IMR-90 (cell line): ENCODE data around the gene RND3. TPM values are rescaled to one million over a fixed set of nuclear protein-coding genes. Genes with fewer than 3 reads are reported as not detected.

Source experiments
- ATAC-seq: fragments of 200-7000 bp; cut with Tn5 transposase; 2 replicates; pipeline ENCODE4 v1.9.1; 2020; ENCODE audit warnings: low read depth, mild to moderate bottlenecking, moderate library complexity
- BruUV-seq: library from RNA; stranded (reverse); fragments of 400-500 nt; replicated peaks from 2 replicates; lab custom pipeline; 2021; lab: Mats Ljungman, UMichigan
- CTCF ChIA-PET: fragments of 300-600 bp; formaldehyde crosslinking; extraction: SDS; loops from one replicate; lab custom pipeline; 2021; ENCODE audit warnings: antibody characterized with exemption; lab: Yijun Ruan, JAX
- POLR2A ChIA-PET: fragments of 300-600 bp; sonication (Branson Sonifier 250); formaldehyde crosslinking; loops from one replicate; lab custom pipeline; 2022; ENCODE audit warnings: antibody characterized with exemption; ENCODE audit not compliant: unreplicated experiment; lab: Charles Lee
- DNase-seq: peaks from one replicate; pipeline ENCODE4 v3.0.0; 2013
- H2AFZ ChIP-seq: replicated peaks from 2 replicates; pipeline ENCODE3; 2013; ENCODE audit warnings: low read length, mild to moderate bottlenecking; ENCODE audit not compliant: poor library complexity
- H2AK5ac ChIP-seq: 2 replicates; pipeline ENCODE4 v1.6.1; 2013; ENCODE audit warnings: low read depth, low read length, inconsistent platforms
- H2AK9ac ChIP-seq: replicated peaks from 2 replicates; pipeline ENCODE3; 2013; ENCODE audit warnings: mild to moderate bottlenecking, low read depth, low read length, moderate library complexity; ENCODE audit not compliant: poor library complexity
- H2BK120ac ChIP-seq: 2 replicates; pipeline ENCODE4 v1.6.1; 2013; ENCODE audit warnings: low read depth, low read length, inconsistent platforms
- H2BK15ac ChIP-seq: 3 replicates; pipeline ENCODE4 v1.6.1; 2013; ENCODE audit warnings: low read depth, low read length, inconsistent platforms
- H2BK20ac ChIP-seq: 2 replicates; pipeline ENCODE4 v1.6.1; 2013; ENCODE audit warnings: low read depth, mild to moderate bottlenecking, inconsistent platforms, low read length, moderate library complexity
- H2BK5ac ChIP-seq: 2 replicates; pipeline ENCODE4 v1.6.1; 2013; ENCODE audit warnings: mild to moderate bottlenecking, low read depth, low read length, inconsistent platforms; ENCODE audit not compliant: poor library complexity, severe bottlenecking
- H3K14ac ChIP-seq: replicated peaks from 2 replicates; pipeline ENCODE4 v1.6.1; 2013; ENCODE audit warnings: low read depth, low read length, inconsistent platforms
- H3K18ac ChIP-seq: 2 replicates; pipeline ENCODE4 v1.6.1; 2013; ENCODE audit warnings: low read depth, low read length, control low read depth
- H3K23ac ChIP-seq: 2 replicates; pipeline ENCODE4 v1.6.1; 2013; ENCODE audit warnings: low read depth, low read length, inconsistent platforms
- H3K27ac ChIP-seq: 2 replicates; pipeline ENCODE4 v1.5.1; 2013; ENCODE audit warnings: mild to moderate bottlenecking, control low read depth, low read length; ENCODE audit not compliant: insufficient read depth
- H3K27me3 ChIP-seq: 2 replicates; pipeline ENCODE4 v1.6.1; 2013; ENCODE audit warnings: low read length; ENCODE audit not compliant: control insufficient read depth, insufficient read depth
- H3K36me3 ChIP-seq: 2 replicates; pipeline ENCODE4 v1.6.1; 2013; ENCODE audit warnings: low read length, mixed read lengths; ENCODE audit not compliant: control insufficient read depth, insufficient read depth
- H3K4ac ChIP-seq: 2 replicates; pipeline ENCODE4 v1.6.1; 2013; ENCODE audit warnings: low read depth, low read length, inconsistent platforms
- H3K4me1 ChIP-seq: 2 replicates; pipeline ENCODE4 v1.6.1; 2013; ENCODE audit warnings: low read length, mixed read lengths; ENCODE audit not compliant: control insufficient read depth, insufficient read depth
- H3K4me2 ChIP-seq: 2 replicates; pipeline ENCODE4 v1.6.1; 2013; ENCODE audit warnings: low read depth, mild to moderate bottlenecking, control low read depth, low read length, moderate library complexity
- H3K4me3 ChIP-seq: 2 replicates; pipeline ENCODE4 v1.5.1; 2013; ENCODE audit warnings: low read depth, mild to moderate bottlenecking, control low read depth, low read length, moderate library complexity; ENCODE audit not compliant: insufficient read depth
- H3K56ac ChIP-seq: 2 replicates; pipeline ENCODE4 v1.6.1; 2013; ENCODE audit warnings: low read length, inconsistent platforms; ENCODE audit not compliant: insufficient read depth; ENCODE audit errors: extremely low read depth
- H3K79me1 ChIP-seq, 2 experiments: 2 replicates each; pipeline ENCODE4 v1.6.1; 2013; ENCODE audit warnings: low read length in 2 of 2, inconsistent platforms in 1 of 2, low read depth in 1 of 2
- H3K9ac ChIP-seq: 2 replicates; pipeline ENCODE4 v1.6.1; 2013; ENCODE audit warnings: low read depth, low read length, control low read depth
- H3K9me1 ChIP-seq: 2 replicates; pipeline ENCODE4 v1.6.1; 2013; ENCODE audit warnings: low read length, inconsistent platforms; ENCODE audit not compliant: insufficient read depth
- H3K9me3 ChIP-seq: 2 replicates; pipeline ENCODE4 v1.6.1; 2013; ENCODE audit warnings: low read length; ENCODE audit not compliant: control insufficient read depth, insufficient read depth
- H4K20me1 ChIP-seq: 2 replicates; pipeline ENCODE4 v1.6.1; 2013; ENCODE audit warnings: low read length, inconsistent platforms; ENCODE audit not compliant: insufficient read depth
- H4K5ac ChIP-seq: 2 replicates; pipeline ENCODE4 v1.6.1; 2013; ENCODE audit warnings: mild to moderate bottlenecking, low read depth, low read length, control low read depth
- H4K8ac ChIP-seq, 2 experiments: 2 replicates each; pipeline ENCODE4 v1.6.1; 2013; ENCODE audit warnings: low read depth in 2 of 2, low read length in 2 of 2, control low read depth in 1 of 2, inconsistent platforms in 1 of 2
- H4K91ac ChIP-seq: 2 replicates; pipeline ENCODE4 v1.6.1; 2013; ENCODE audit warnings: low read depth, low read length, inconsistent platforms; ENCODE audit not compliant: insufficient read depth
- BHLHE40 ChIP-seq: fragments of 150-350 bp; IDR thresholded peaks from 2 replicates; pipeline ENCODE4 v1.6.1; 2016; ENCODE audit warnings: mild to moderate bottlenecking, low read depth, low read length
- CEBPB ChIP-seq: IDR thresholded peaks from 2 replicates; pipeline ENCODE4 v1.6.1; 2012; ENCODE audit warnings: low read depth, low read length, improper control_type of control experiment
- CHD1 ChIP-seq: IDR thresholded peaks from 2 replicates; pipeline ENCODE4 v1.6.1; 2012; ENCODE audit warnings: low read depth, low read length, improper control_type of control experiment
- FOS ChIP-seq: fragments of 150-350 bp; IDR thresholded peaks from 2 replicates; pipeline ENCODE4 v1.6.1; 2016; ENCODE audit warnings: low read depth, low read length
- MAFK ChIP-seq: IDR thresholded peaks from 2 replicates; pipeline ENCODE4 v1.6.1; 2012; ENCODE audit warnings: low read depth, low read length, improper control_type of control experiment
- MAZ ChIP-seq: IDR thresholded peaks from 2 replicates; pipeline ENCODE4 v1.6.1; 2012; ENCODE audit warnings: low read depth, mild to moderate bottlenecking, low read length, improper control_type of control experiment, moderate library complexity, borderline replicate concordance
- MXI1 ChIP-seq: IDR thresholded peaks from 2 replicates; pipeline ENCODE4 v1.6.1; 2012; ENCODE audit warnings: low read depth, mild to moderate bottlenecking, low read length, moderate library complexity, borderline replicate concordance
- NFE2L2 ChIP-seq: fragments of 150-350 bp; IDR thresholded peaks from 2 replicates; pipeline ENCODE4 v1.6.1; 2016; ENCODE audit warnings: low read depth, mild to moderate bottlenecking, low read length
- POLR2A ChIP-seq: IDR thresholded peaks from 2 replicates; pipeline ENCODE4 v1.6.1; 2012; ENCODE audit warnings: mild to moderate bottlenecking, low read depth, low read length
- RAD21 ChIP-seq: IDR thresholded peaks from 2 replicates; pipeline ENCODE4 v1.6.1; 2012; ENCODE audit warnings: low read length, improper control_type of control experiment
- RCOR1 ChIP-seq: IDR thresholded peaks from 2 replicates; pipeline ENCODE4 v1.6.1; 2012; ENCODE audit warnings: mild to moderate bottlenecking, low read length, improper control_type of control experiment; ENCODE audit not compliant: insufficient replicate concordance
- RFX5 ChIP-seq: IDR thresholded peaks from 2 replicates; pipeline ENCODE4 v1.8.0; 2012; ENCODE audit warnings: low read depth, mild to moderate bottlenecking, low read length, moderate library complexity
- SMC3 ChIP-seq: fragments of 150-350 bp; IDR thresholded peaks from 2 replicates; pipeline ENCODE4 v1.6.1; 2016; ENCODE audit warnings: low read depth, mild to moderate bottlenecking, antibody characterized with exemption, low read length, moderate library complexity
- WGBS, 2 experiments: methylation state at CpG; one replicate each; pipeline versions ENCODE4 v1.1.5 to v1.1.7; 2013; ENCODE audit warnings: missing lambda C conversion rate in 2 of 2; ENCODE audit not compliant: insufficient read length in 1 of 2; ENCODE audit errors: extremely low coverage in 2 of 2; 5-methylcytosine and 5-hydroxymethylcytosine counted together
- dilution Hi-C: fragments of 300-500 bp; cut with HindIII; formaldehyde crosslinking; loops from one replicate; pipeline ENCODE4 v1.14.3; 2018; ENCODE audit warnings: low sequenced_read_pairs; ENCODE audit not compliant: unreplicated experiment
- in situ Hi-C: fragments of 300-500 bp; cut with MboI; formaldehyde crosslinking; loops from 3 replicates; pipeline ENCODE4 v1.14.3; 2019; ENCODE audit warnings: low sequenced_read_pairs, inconsistent platforms, mixed read lengths
- intact Hi-C: fragments of 100-400 bp; cut with micrococcal nuclease; formaldehyde crosslinking; loops from 2 replicates; pipeline ENCODE4 v1.10.0; 2022
- polyA plus RNA-seq, 3 experiments: library from polyadenylated mRNA; depleted of rRNA; stranded (reverse); fragments of >200 nt; gene quantifications; 2 replicates each; pipeline ENCODE4 v1.2.3, GENCODE V29; 2012; ENCODE audit warnings: low replicate concordance in 1 of 3
- total RNA-seq: library from RNA; depleted of rRNA; stranded (reverse); fragments of >200 nt; gene quantifications from 2 replicates; pipeline ENCODE4 v1.2.3, GENCODE V29; 2012
- TF ChIP-seq, protein P1 (sequence below): conservative IDR thresholded peaks from 2 replicates; pipeline ENCODE4 v1.5.1; 2012; ENCODE audit warnings: mild to moderate bottlenecking, low read depth, low read length, improper control_type of control experiment
- TF ChIP-seq, protein P2 (sequence below): fragments of 150-350 bp; IDR thresholded peaks from 2 replicates; pipeline ENCODE4 v1.6.1; 2017; ENCODE audit warnings: mild to moderate bottlenecking, antibody characterized with exemption, low read length, low read depth
- TF ChIP-seq, protein P3 (sequence below): fragments of 150-350 bp; IDR thresholded peaks from 2 replicates; pipeline ENCODE4 v1.6.1; 2016; ENCODE audit warnings: low read depth, mild to moderate bottlenecking, low read length, moderate library complexity, borderline replicate concordance

The RND3 gene
- total and polyA plus RNA-seq, 2 of the 4 experiments (the other 2 are of a cell fraction), result 111 to 449 TPM

DNA sequence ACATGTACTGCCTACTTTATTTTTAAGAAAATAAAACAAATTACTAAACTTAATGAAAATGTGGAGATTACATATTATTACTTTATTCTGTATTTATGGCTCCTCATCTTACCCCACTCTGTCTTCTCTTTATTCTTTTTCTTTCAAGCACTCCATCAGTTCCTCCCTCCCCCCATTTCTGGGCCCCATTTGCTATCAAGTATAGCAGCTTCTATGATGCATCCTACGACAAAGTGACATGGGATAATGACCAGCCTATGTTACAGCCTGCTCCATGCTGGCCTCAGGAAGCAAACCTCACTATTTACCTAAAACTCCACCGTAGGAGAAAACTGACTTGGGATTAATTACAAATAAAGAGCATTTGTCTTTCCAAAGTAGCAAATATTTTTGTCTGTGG lies 58.8 kb downstream of the RND3 start:
- Histone ChIP-seq H3K4me3 (no peak overlapping the region), H3K4me2 (no peak overlapping the region), H3K14ac (0 out of 2 replicates have a peak overlapping the region, but pooled peaks have one; percentile 28), H4K8ac (no peak overlapping the region), H2BK120ac (no peak overlapping the region), H4K20me1 (no peaks in the 10 kb centered on the region), H3K4ac (no peak overlapping the region), H3K27me3 (no peaks in the 10 kb centered on the region), H2AK5ac (no peak overlapping the region), H3K18ac (no peak overlapping the region), H4K91ac (no peak overlapping the region), H2AFZ (no peak overlapping the region), H3K23ac (no peak overlapping the region), H3K9ac (no peak overlapping the region), H2BK5ac (no peak overlapping the region), H3K27ac (no peak overlapping the region), H2BK15ac (no peak overlapping the region), H3K9me1 (peaks cover 7% of the 10 kb centered on the region; the same call in 1 of the 2 replicates), H4K5ac (no peak overlapping the region), H3K36me3 (no peaks in the 10 kb centered on the region), H3K9me3 (no peaks in the 10 kb centered on the region), H2BK20ac (no peak overlapping the region), H3K79me1 (peaks cover 0 to 12% of the 10 kb centered on the region in 2 experiments; a peak in 1 of 4 replicates), H3K4me1 (peaks cover 9% of the 10 kb centered on the region), H2AK9ac (no peak overlapping the region), H3K56ac (no peak overlapping the region)
- dilution Hi-C loops (no loop called here), intact Hi-C loops (no loop called here), in situ Hi-C loops (no loop called here)
- ChIA-PET CTCF (interaction anchor here (0.5 kb wide), 1 partner anchor 146 kb away, joined by 7 read pairs; no protein-coding TSS in a partner anchor), POLR2A (no interaction called here)
- ATAC-seq (no peak), DNase-seq (no peak)
- TF ChIP-seq POLR2A (no peak), CEBPB (no peak), CHD1 (no peak), RAD21 (no peak), NFE2L2 (no peak), MXI1 (no peak), MAFK (no peak), FOS (no peak), MAZ (no peak), BHLHE40 (no peak), RCOR1 (no peak), SMC3 (no peak), RFX5 (no peak)
- TF ChIP-seq, protein P1, sequence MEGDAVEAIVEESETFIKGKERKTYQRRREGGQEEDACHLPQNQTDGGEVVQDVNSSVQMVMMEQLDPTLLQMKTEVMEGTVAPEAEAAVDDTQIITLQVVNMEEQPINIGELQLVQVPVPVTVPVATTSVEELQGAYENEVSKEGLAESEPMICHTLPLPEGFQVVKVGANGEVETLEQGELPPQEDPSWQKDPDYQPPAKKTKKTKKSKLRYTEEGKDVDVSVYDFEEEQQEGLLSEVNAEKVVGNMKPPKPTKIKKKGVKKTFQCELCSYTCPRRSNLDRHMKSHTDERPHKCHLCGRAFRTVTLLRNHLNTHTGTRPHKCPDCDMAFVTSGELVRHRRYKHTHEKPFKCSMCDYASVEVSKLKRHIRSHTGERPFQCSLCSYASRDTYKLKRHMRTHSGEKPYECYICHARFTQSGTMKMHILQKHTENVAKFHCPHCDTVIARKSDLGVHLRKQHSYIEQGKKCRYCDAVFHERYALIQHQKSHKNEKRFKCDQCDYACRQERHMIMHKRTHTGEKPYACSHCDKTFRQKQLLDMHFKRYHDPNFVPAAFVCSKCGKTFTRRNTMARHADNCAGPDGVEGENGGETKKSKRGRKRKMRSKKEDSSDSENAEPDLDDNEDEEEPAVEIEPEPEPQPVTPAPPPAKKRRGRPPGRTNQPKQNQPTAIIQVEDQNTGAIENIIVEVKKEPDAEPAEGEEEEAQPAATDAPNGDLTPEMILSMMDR, result no peak
- TF ChIP-seq, protein P2, sequence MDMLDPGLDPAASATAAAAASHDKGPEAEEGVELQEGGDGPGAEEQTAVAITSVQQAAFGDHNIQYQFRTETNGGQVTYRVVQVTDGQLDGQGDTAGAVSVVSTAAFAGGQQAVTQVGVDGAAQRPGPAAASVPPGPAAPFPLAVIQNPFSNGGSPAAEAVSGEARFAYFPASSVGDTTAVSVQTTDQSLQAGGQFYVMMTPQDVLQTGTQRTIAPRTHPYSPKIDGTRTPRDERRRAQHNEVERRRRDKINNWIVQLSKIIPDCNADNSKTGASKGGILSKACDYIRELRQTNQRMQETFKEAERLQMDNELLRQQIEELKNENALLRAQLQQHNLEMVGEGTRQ, result no peak
- TF ChIP-seq, protein P3, sequence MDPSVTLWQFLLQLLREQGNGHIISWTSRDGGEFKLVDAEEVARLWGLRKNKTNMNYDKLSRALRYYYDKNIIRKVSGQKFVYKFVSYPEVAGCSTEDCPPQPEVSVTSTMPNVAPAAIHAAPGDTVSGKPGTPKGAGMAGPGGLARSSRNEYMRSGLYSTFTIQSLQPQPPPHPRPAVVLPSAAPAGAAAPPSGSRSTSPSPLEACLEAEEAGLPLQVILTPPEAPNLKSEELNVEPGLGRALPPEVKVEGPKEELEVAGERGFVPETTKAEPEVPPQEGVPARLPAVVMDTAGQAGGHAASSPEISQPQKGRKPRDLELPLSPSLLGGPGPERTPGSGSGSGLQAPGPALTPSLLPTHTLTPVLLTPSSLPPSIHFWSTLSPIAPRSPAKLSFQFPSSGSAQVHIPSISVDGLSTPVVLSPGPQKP, result no peak
- BruUV-seq, result no TSS peak
- no CpG with 5 or more reads among the region's 2 CpGs for WGBS, 2 experiments
